HG03064 (cell line): ENCODE measurements around the gene GRID1.

ENCODE experiments used
- ATAC-seq: cut with Tn5 transposase; IDR thresholded peaks from one replicate; pipeline ENCODE4 v1.9.1; 2021; ENCODE audit warnings: low read depth; ENCODE audit not compliant: unreplicated experiment

GRID1 gene

DNA sequence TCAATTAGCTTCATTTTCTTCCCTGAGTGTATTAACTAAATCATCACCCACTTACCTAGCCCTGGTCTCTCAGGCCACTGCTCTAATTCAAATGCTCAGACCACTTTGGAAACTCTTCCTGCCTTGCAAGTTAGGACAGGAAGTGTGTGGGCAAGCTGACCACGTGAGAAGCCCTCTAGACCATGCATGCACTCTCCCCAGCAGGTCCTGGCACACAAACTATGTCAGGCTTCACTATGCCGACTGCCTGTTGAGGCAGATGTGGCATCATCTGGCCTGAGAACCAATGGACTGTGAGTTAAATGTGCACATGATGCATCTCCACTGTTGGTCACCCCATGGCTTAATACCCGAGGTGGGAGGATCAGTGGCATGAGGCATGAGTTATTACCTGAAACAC lies 439.6 kb downstream of the GRID1 start:
- ATAC-seq: no peak

DNA sequence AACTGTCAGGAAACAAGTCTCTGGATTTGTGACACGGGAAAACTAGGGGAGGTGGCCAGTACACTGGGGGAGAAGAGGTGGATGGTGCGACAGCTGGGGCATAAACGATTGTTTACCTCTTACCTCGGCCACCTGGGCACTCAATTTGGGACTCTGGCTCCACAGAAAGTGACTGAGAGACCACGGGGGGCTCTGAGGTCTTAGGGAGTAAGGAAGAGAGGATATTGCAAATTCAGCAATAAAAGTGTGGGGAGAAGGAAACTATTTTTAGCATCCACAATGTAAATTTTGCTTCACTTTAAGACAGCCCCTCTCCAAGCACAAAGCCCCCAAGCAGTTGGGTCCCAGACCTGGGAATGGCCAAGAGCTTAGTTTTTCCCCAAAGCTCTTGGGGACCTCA lies 440.5 kb downstream of the GRID1 start:
- no peak for ATAC-seq

DNA sequence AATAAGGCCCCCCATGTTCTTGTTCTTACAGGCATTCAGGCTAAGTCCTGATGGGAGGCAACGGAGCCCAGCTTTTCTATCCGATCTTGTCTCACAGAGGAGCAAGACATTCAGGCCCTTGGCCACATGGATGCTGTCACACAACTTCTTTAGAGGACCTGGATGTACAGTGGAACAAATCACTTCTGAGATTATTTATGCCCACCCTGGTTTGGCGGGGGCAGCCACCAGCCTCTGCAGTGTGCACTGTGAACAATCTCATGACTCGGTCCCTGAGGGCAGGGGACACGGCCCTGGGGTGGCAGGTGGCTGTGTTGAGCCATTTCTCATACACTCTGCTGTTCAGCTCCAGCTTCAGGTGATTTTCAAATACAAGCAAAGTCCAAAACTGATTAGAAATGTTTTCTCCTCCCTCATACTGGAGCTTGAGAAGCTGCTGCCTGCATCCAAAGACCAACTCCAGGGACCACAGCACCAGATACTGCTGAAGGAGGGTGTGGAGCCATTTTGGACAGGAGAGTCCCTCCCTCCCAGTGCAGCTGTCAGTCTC lies 441.3 kb downstream of the GRID1 start:
- ATAC-seq: no peak

- ATAC-seq: no peak
These were observed 442.1 kb downstream of the GRID1 start for GRCh38 chr10:85924382-85925102.

DNA sequence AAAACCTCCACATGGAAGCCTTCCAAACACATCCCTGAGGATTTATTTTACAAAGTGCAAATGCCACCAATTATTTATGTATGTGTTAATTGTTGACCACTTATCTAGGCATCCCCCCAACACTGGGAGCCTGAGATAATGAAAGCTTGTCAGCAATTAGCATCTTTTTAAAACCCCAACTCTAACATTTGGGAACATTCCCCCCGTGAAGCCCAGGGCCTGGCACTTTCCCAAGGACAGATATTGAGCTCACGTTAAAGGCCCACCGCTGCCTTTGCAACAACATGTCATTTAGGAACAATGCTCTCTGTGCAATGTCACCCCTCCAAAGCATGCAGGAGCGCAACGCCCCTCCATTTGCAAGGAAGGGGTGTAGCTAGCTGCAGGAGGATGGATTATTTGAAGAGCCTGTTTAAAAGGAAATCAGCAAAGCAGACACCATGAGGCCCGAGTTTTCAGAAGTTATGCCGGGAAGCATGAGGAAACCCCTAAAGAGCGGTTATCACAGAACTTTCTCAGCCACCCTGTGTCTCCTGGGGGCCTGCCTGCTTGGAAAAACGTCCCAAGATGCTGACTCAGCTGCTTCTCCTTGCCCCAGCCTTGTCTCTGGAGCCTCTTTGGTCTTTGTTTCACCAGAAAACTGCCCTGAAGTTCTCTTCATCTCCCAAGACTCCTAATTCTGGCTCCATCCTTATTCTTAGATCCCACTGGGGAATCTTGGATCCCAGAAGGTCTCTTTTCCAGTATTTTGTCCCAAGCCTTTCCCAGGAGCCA lies 444.1 kb downstream of the GRID1 start:
- ATAC-seq: no peak

DNA sequence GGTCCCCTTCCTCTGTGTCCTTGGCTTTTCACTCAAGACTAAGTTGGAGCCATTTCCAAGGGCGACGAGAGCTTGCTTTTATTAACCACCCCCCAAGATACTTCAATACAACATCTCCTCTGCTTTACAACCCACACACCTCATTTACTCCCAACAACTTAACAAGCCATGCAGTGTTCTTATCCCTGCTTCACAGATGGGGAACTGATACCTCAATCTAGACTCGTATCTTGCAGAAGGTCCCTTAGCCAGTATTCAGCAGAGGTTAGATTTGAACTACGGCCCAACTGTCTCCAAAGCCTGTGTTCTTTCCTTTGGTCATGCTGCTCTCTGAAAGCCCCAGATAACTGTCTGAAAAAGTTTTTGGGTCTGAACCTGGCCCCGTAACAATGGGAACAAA lies 444.8 kb downstream of the GRID1 start:
- ATAC-seq: no peak

DNA sequence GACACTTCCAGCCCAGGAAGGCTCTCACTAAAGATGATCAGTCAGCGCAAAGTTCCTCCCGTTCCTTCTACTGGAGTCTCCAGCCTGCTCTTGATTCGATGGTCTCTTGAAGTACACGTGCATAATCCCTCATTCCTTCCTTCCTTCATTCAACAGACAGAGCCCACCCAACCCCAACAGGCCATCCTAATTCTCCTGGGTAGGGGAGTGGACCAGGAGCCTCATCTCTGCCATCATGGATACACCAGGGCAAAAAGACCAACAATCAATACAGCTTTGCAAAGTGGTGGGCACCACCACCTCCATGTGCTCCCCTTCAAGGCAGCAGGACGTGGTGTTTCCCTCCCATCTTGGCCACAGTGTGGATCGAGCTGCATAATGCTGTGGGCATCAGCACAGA lies 446.3 kb downstream of the GRID1 start:
- no peak for ATAC-seq

- no peak for ATAC-seq
These were observed 447.0 kb downstream of the GRID1 start for GRCh38 chr10:85919491-85920021.

- ATAC-seq: no peak
These were observed 448.2 kb downstream of the GRID1 start for GRCh38 chr10:85918371-85918770.

DNA sequence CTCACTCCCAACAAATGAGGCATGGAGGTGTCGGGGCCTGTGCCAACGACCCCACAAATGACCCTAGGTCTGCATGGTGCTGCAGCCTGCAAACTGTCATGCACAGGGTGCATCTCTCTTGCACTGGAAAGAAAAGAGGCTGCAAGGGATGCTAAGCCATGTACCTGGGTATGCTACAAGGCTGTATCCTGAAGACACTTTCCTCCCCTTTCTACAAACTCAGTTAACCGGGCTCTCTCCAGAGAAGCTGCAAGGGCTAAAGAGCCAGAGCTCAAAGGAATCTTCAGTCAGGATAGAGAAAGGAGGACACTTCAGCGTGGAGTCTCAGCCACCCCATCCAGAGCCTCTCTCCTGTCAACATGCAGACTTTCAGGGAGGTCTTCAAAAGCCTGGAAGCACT lies 449.0 kb downstream of the GRID1 start:
- no peak for ATAC-seq

GRCh38 chr10:85916994-85917573 lies 449.5 kb downstream of the GRID1 start:
- ATAC-seq: no peak

GRCh38 chr10:85916286-85916685 lies 450.3 kb downstream of the GRID1 start:
- ATAC-seq: no peak

GRCh38 chr10:85915245-85915846 lies 451.2 kb downstream of the GRID1 start:
- ATAC-seq: no peak

DNA sequence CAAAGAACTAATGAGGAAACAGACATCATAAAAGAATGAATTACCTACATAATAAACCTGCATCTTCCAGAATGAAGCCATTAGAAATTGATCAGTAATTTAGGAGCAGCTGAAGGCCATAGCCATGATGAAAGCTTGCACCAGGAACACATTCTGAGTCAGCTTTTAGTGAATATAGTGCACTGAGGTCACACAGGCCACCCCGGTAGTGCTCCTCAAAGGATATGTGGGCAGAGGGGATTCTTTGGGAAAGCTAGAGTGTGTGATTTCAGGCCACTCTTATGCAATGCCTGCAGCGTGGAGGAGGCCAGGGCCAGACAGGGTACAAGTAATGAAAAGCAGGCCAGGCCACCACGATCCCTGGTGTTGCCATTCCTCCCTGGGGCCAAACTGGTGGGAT lies 451.9 kb downstream of the GRID1 start:
- ATAC-seq: no peak

DNA sequence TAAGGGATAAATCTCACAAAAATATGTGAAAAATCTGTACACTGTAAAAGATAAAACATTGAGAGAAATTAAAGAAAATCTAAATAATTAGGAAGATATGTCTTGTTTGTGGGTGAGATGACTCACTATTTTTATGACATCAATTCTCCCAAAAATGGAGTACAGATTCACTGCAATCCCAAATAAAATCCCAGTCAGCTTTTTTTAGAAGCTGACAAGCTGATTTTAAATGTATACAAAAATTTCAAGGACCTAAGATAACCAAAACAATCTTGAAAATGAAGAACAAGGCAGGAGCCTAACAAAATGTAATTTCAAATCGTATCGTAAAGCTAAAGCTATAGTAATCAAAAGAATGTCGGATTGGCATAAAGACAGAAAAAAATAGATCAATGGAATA lies 458.1 kb downstream of the GRID1 start:
- no peak for ATAC-seq

GRCh38 chr10:85902051-85902450 lies 464.5 kb downstream of the GRID1 start:
- ATAC-seq: no peak

- ATAC-seq: no peak
These were observed 465.0 kb downstream of the GRID1 start for GRCh38 chr10:85901599-85901998.

DNA sequence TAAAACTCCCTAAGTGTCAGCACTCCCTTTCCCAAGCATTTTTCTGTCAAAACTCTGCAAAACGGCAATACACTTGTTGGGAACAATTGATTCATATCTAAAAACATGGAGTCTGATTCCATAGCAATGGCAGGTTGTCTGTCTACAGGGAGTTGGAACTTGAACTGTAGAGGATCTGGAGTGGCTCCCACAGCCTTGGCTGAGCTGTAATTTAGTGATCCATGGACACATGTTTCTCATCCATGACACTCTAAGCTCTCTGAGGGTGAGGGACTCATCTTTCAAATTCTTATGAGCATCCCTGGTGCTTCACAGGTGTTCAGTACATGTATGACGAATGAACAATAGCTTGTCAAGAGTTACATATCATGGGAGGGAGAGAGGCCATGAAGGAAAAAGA lies 466.1 kb downstream of the GRID1 start:
- no peak for ATAC-seq

- ATAC-seq: no peak
These were observed 466.5 kb downstream of the GRID1 start for GRCh38 chr10:85900061-85900460.

- no peak for ATAC-seq
These were observed 475.1 kb downstream of the GRID1 start for GRCh38 chr10:85891472-85891871.

DNA sequence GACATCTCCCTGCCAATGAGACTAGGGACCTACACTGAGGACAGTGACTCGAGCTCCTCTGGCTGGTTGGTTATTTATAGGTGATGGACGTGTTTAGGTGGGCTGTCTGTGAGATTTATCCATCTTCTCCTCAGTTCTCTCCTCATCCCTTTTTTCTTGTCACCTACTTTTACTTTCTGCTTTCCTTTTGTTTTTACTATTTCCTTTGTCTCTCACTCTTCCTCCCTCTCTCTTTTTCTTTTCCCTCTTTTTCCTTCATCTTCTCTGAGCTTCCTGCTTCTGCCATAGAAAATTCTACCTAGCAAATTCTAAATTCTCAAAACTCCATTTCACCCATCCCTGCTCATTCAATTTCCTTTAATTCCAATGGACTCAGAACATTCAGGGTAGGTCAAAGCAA lies 478.0 kb downstream of the GRID1 start:
- no peak for ATAC-seq
